Uterus (tissue), 4 donors: ENCODE data around the gene HACD2. TPM values are rescaled to one million over a fixed set of nuclear protein-coding genes. Genes with fewer than 3 reads are reported as not detected.

ENCODE experiments used
- DNase-seq, 2 donors: peaks; one replicate each; pipeline ENCODE4 v3.0.0-alpha.2; 2019 to 2020
- H3K27ac ChIP-seq, 2 donors: fragments of 200-600 bp; sonication (generic); 1 replicate in 1 of 2; 2 replicates in 1 of 2; pipeline ENCODE4 v1.5.1; 2016 to 2018
- H3K27me3 ChIP-seq, 2 donors: fragments of 200-600 bp; sonication (generic); one replicate each; pipeline ENCODE4 v1.5.1; 2018 to 2019; ENCODE audit warnings: control low read depth in 1 of 2
- H3K36me3 ChIP-seq, 2 donors: fragments of 200-600 bp; sonication (generic); one replicate each; pipeline ENCODE4 v1.5.1; 2019; ENCODE audit warnings: control low read depth in 1 of 2
- H3K4me1 ChIP-seq, 2 donors: fragments of 200-600 bp; sonication (generic); one replicate each; pipeline ENCODE4 v1.5.1; 2018 to 2019; ENCODE audit warnings: control low read depth in 1 of 2
- H3K4me3 ChIP-seq, 2 donors: fragments of 200-600 bp; sonication (generic); 1 replicate in 1 of 2; 2 replicates in 1 of 2; pipeline ENCODE4 v1.5.1; 2018 to 2019; ENCODE audit warnings: mild to moderate bottlenecking in 1 of 2
- H3K9me3 ChIP-seq, 2 donors: fragments of 200-600 bp; sonication (generic); one replicate each; pipeline ENCODE4 v1.5.1; 2019; ENCODE audit warnings: control low read depth in 1 of 2
- CTCF ChIP-seq, 4 experiments: fragments of 200-600 bp in 2 of 4; fragments of 450-650 bp in 2 of 4; sonication (generic) in 2 of 4; IDR thresholded peaks; one replicate each; pipeline ENCODE4 v1.5.1; 2016 to 2019; ENCODE audit warnings: antibody characterized with exemption in 4 of 4, mild to moderate bottlenecking in 2 of 4, moderate library complexity in 1 of 4
- POLR2A ChIP-seq, 2 donors: fragments of 450-650 bp; IDR thresholded peaks; one replicate each; pipeline ENCODE4 v1.6.1; 2016; ENCODE audit warnings: antibody characterized with exemption in 2 of 2, mild to moderate bottlenecking in 1 of 2, moderate library complexity in 1 of 2
- intact Hi-C: fragments of 100-400 bp; cut with DNase I; formaldehyde crosslinking; loops from one replicate; pipeline ENCODE4 v1.15.1; 2023; ENCODE audit warnings: low total_unique reads
- total RNA-seq, 4 donors: library from RNA; depleted of rRNA in 3 of 4; stranded (reverse); fragments of >200 nt in 3 of 4; gene quantifications; one replicate each; pipeline versions ENCODE4 v1.1.0 to v1.2.4, GENCODE V29; 2014 to 2023
- donor health status: DM: yes; HTN: yes; CAD: no.

Gene HACD2
- total RNA-seq, 4 donors from 2014 or later: 21.5 to 38.0 (median 28.8) TPM

- no peaks in the 10 kb centered on the region for H3K36me3 ChIP-seq
- H3K4me1 ChIP-seq: no peaks in the 10 kb centered on the region
- no peaks in the 10 kb centered on the region for H3K9me3 ChIP-seq
- intact Hi-C loops: no loop called here
- TF ChIP-seq CTCF (IDR thresholded peaks at IDR 0.05) (no peak), POLR2A (IDR thresholded peaks at IDR 0.05) (no peak)
- no peak for DNase-seq
- H3K27ac ChIP-seq: no peak overlapping the region
- H3K27me3 ChIP-seq: no peaks in the 10 kb centered on the region
- H3K4me3 ChIP-seq: no peak overlapping the region
Measured at GRCh38 chr3:123568875-123569274, 16.0 kb downstream of the HACD2 start.

- H3K36me3 ChIP-seq: no peaks in the 10 kb centered on the region
- no peak overlapping the region for H3K27ac ChIP-seq
- H3K27me3 ChIP-seq: no peaks in the 10 kb centered on the region
- no peak for DNase-seq
- H3K9me3 ChIP-seq: no peaks in the 10 kb centered on the region
- no peaks in the 10 kb centered on the region for H3K4me1 ChIP-seq
- intact Hi-C loops: no loop called here
- H3K4me3 ChIP-seq: no peak overlapping the region
- TF ChIP-seq CTCF (IDR thresholded peaks at IDR 0.05) (no peak), POLR2A (IDR thresholded peaks at IDR 0.05) (no peak)
Measured at GRCh38 chr3:123568034-123568433, 16.8 kb downstream of the HACD2 start.

- Histone ChIP-seq H3K27ac (no peak overlapping the region), H3K9me3 (no peaks in the 10 kb centered on the region), H3K4me3 (no peak overlapping the region), H3K36me3 (no peaks in the 10 kb centered on the region), H3K4me1 (no peaks in the 10 kb centered on the region), H3K27me3 (no peaks in the 10 kb centered on the region)
- no peak for DNase-seq
- intact Hi-C loops: no loop called here
- TF ChIP-seq CTCF (IDR thresholded peaks at IDR 0.05): no peak
- TF ChIP-seq POLR2A (IDR thresholded peaks at IDR 0.05): no peak
Measured at GRCh38 chr3:123564056-123564455, 20.8 kb downstream of the HACD2 start.

- intact Hi-C loops: no loop called here
- Histone ChIP-seq H3K4me3 (no peak overlapping the region), H3K27me3 (no peaks in the 10 kb centered on the region), H3K9me3 (no peaks in the 10 kb centered on the region), H3K27ac (no peak overlapping the region), H3K4me1 (no peaks in the 10 kb centered on the region), H3K36me3 (no peaks in the 10 kb centered on the region)
- DNase-seq: no peak
- TF ChIP-seq CTCF (IDR thresholded peaks at IDR 0.05): no peak
- TF ChIP-seq POLR2A (IDR thresholded peaks at IDR 0.05): no peak
Measured at GRCh38 chr3:123562547-123562946, 22.3 kb downstream of the HACD2 start.

GRCh38 chr3:123561188-123561587 is 23.7 kb downstream of the HACD2 start:
- intact Hi-C loops: no loop called here
- H3K27ac ChIP-seq: no peak overlapping the region
- no peak for TF ChIP-seq CTCF (IDR thresholded peaks at IDR 0.05)
- no peak for TF ChIP-seq POLR2A (IDR thresholded peaks at IDR 0.05)

More at GRCh38 chr3:123561188-123561587, 23.7 kb downstream of the HACD2 start:
- Histone ChIP-seq H3K4me3 (no peak overlapping the region), H3K27me3 (no peaks in the 10 kb centered on the region), H3K9me3 (no peaks in the 10 kb centered on the region), H3K36me3 (no peaks in the 10 kb centered on the region), H3K4me1 (no peaks in the 10 kb centered on the region)
- DNase-seq: no peak
